HEK293 (cell line): ENCODE results near the gene LMOD1.

Experiments used
- CTCF ChIP-seq: fragments of 450-650 bp; formaldehyde crosslinking; IDR thresholded peaks from 2 replicates; pipeline ENCODE4 v1.5.1; 2016; ENCODE audit warnings: missing biosample characterization, missing genetic modification characterization
- PBX3 ChIP-seq: sonication (generic); formaldehyde crosslinking; IDR thresholded peaks from 2 replicates; pipeline ENCODE4 v1.8.1; 2022; ENCODE audit warnings: mild to moderate bottlenecking, moderate library complexity, missing genetic modification reagents
- PRDM1 ChIP-seq: fragments of 450-650 bp; formaldehyde crosslinking; IDR thresholded peaks from 2 replicates; pipeline ENCODE4; 2016; ENCODE audit warnings: missing biosample characterization, missing genetic modification characterization
- ZNF138 ChIP-seq: fragments of 450-650 bp; formaldehyde crosslinking; IDR thresholded peaks from 2 replicates; pipeline ENCODE4 v1.5.1; 2016; ENCODE audit warnings: missing biosample characterization, missing genetic modification characterization, borderline replicate concordance
- ZNF23 ChIP-seq: fragments of 450-650 bp; formaldehyde crosslinking; IDR thresholded peaks from 2 replicates; pipeline ENCODE4 v1.5.1; 2016; ENCODE audit warnings: missing biosample characterization, missing genetic modification characterization, borderline replicate concordance
- ZNF48 ChIP-seq: fragments of 450-650 bp; formaldehyde crosslinking; IDR thresholded peaks from 2 replicates; pipeline ENCODE4 v1.5.1; 2016; ENCODE audit warnings: missing biosample characterization, missing genetic modification characterization
- ZNF555 ChIP-seq: fragments of 450-650 bp; formaldehyde crosslinking; conservative IDR thresholded peaks from 2 replicates; pipeline ENCODE4 v1.5.1; 2017; ENCODE audit warnings: missing biosample characterization, mild to moderate bottlenecking, missing genetic modification characterization, inconsistent platforms
- ZNF610 ChIP-seq: fragments of 450-650 bp; formaldehyde crosslinking; IDR thresholded peaks from 2 replicates; pipeline ENCODE4 v1.5.1; 2016; ENCODE audit warnings: missing biosample characterization, missing genetic modification characterization, borderline replicate concordance
- ZNF664 ChIP-seq: fragments of 450-650 bp; formaldehyde crosslinking; IDR thresholded peaks from 2 replicates; pipeline ENCODE4 v1.5.1; 2016; ENCODE audit warnings: missing biosample characterization, missing genetic modification characterization
- TF ChIP-seq, protein P1 (sequence below): fragments of 450-650 bp; formaldehyde crosslinking; IDR thresholded peaks from 2 replicates; pipeline ENCODE4 v1.5.1; 2016; ENCODE audit warnings: missing biosample characterization, missing genetic modification characterization
- TF ChIP-seq, protein P2 (sequence below): fragments of 450-650 bp; formaldehyde crosslinking; IDR thresholded peaks from 2 replicates; pipeline ENCODE4 v1.5.1; 2017; ENCODE audit warnings: missing biosample characterization, mild to moderate bottlenecking, missing genetic modification characterization, moderate library complexity

GRCh38 chr1:201914456-201915235 is 31.7 kb downstream of the LMOD1 start:
- no peak for TF ChIP-seq PBX3 (CRISPR knock-in tag)
- TF ChIP-seq ZNF610 (tag by site-specific recombination), result no peak
- TF ChIP-seq ZNF664 (tag by site-specific recombination), result no peak
- TF ChIP-seq, protein P1, sequence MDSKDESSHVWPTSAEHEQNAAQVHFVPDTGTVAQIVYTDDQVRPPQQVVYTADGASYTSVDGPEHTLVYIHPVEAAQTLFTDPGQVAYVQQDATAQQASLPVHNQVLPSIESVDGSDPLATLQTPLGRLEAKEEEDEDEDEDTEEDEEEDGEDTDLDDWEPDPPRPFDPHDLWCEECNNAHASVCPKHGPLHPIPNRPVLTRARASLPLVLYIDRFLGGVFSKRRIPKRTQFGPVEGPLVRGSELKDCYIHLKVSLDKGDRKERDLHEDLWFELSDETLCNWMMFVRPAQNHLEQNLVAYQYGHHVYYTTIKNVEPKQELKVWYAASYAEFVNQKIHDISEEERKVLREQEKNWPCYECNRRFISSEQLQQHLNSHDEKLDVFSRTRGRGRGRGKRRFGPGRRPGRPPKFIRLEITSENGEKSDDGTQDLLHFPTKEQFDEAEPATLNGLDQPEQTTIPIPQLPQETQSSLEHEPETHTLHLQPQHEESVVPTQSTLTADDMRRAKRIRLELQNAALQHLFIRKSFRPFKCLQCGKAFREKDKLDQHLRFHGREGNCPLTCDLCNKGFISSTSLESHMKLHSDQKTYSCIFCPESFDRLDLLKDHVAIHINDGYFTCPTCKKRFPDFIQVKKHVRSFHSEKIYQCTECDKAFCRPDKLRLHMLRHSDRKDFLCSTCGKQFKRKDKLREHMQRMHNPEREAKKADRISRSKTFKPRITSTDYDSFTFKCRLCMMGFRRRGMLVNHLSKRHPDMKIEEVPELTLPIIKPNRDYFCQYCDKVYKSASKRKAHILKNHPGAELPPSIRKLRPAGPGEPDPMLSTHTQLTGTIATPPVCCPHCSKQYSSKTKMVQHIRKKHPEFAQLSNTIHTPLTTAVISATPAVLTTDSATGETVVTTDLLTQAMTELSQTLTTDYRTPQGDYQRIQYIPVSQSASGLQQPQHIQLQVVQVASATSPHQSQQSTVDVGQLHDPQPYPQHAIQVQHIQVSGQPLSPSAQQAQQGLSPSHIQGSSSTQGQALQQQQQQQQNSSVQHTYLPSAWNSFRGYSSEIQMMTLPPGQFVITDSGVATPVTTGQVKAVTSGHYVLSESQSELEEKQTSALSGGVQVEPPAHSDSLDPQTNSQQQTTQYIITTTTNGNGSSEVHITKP, result no peak
- TF ChIP-seq CTCF (tag by site-specific recombination), result no peak
- TF ChIP-seq ZNF48, result no peak
- no peak for TF ChIP-seq PRDM1 (tag by site-specific recombination)
- TF ChIP-seq ZNF555 (tag by site-specific recombination), result no peak
- TF ChIP-seq, protein P2, sequence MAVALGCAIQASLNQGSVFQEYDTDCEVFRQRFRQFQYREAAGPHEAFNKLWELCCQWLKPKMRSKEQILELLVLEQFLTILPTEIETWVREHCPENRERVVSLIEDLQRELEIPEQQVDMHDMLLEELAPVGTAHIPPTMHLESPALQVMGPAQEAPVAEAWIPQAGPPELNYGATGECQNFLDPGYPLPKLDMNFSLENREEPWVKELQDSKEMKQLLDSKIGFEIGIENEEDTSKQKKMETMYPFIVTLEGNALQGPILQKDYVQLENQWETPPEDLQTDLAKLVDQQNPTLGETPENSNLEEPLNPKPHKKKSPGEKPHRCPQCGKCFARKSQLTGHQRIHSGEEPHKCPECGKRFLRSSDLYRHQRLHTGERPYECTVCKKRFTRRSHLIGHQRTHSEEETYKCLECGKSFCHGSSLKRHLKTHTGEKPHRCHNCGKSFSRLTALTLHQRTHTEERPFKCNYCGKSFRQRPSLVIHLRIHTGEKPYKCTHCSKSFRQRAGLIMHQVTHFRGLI (tag by site-specific recombination), result no peak
- no peak for TF ChIP-seq ZNF23 (tag by site-specific recombination)
- TF ChIP-seq ZNF138, result no peak
